ENCODE results near the gene LARP4B. TPM values are rescaled to one million over a fixed set of nuclear protein-coding genes. Genes with fewer than 3 reads are reported as not detected.

LARP4B gene
- polyA plus RNA-seq, 2 of the 4 experiments (the other 2 are of a cell fraction), result 25.5 to 54.2 TPM

- DNase-seq (ENCODE audit: low read depth in 1 of 2, low spot score in 1 of 2), result no peak
- Histone ChIP-seq H3K9me3 (no peaks in the 10 kb centered on the region), H3K4me2 (no peak overlapping the region), H3K4me3 (no peak overlapping the region), H3K4me1 (no peaks in the 10 kb centered on the region), H3K27ac (no peak overlapping the region)
- 95% methylated on average over 34 of the region's 34 CpGs for WGBS (ENCODE audit: missing lambda C conversion rate)
- TF ChIP-seq PBX3 (IDR thresholded peaks at IDR 0.05) (no peak), ELK1 (IDR thresholded peaks at IDR 0.05; ENCODE audit: low read depth, low read length) (no peak), FOSL2 (IDR thresholded peaks at IDR 0.05) (no peak), FOSL2 (CRISPR knock-in tag; IDR thresholded peaks at IDR 0.05) (no peak), MAX (IDR thresholded peaks at IDR 0.05) (no peak), CHD2 (IDR thresholded peaks at IDR 0.05; ENCODE audit: low read length, partially characterized antibody) (no peak), ZC3H11A (IDR thresholded peaks at IDR 0.05) (no peak)
- TF ChIP-seq, protein P1, sequence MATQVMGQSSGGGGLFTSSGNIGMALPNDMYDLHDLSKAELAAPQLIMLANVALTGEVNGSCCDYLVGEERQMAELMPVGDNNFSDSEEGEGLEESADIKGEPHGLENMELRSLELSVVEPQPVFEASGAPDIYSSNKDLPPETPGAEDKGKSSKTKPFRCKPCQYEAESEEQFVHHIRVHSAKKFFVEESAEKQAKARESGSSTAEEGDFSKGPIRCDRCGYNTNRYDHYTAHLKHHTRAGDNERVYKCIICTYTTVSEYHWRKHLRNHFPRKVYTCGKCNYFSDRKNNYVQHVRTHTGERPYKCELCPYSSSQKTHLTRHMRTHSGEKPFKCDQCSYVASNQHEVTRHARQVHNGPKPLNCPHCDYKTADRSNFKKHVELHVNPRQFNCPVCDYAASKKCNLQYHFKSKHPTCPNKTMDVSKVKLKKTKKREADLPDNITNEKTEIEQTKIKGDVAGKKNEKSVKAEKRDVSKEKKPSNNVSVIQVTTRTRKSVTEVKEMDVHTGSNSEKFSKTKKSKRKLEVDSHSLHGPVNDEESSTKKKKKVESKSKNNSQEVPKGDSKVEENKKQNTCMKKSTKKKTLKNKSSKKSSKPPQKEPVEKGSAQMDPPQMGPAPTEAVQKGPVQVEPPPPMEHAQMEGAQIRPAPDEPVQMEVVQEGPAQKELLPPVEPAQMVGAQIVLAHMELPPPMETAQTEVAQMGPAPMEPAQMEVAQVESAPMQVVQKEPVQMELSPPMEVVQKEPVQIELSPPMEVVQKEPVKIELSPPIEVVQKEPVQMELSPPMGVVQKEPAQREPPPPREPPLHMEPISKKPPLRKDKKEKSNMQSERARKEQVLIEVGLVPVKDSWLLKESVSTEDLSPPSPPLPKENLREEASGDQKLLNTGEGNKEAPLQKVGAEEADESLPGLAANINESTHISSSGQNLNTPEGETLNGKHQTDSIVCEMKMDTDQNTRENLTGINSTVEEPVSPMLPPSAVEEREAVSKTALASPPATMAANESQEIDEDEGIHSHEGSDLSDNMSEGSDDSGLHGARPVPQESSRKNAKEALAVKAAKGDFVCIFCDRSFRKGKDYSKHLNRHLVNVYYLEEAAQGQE (IDR thresholded peaks at IDR 0.05), result no peak
- FAIRE-seq, result no peak
- POLR2A ChIA-PET, result no interaction called here
- CTCF ChIA-PET, result interaction anchor here (1.1 to 1.6 kb wide), 3 partner anchors 11 to 304 kb away, joined by 3 to 5 read pairs (median 5); no protein-coding TSS in a partner anchor
- no peak for ATAC-seq
Observed at GRCh38 chr10:814536-815302, 116.8 kb downstream of the LARP4B start.

GRCh38 chr10:813286-813685, 118.2 kb downstream of the LARP4B start:
- DNase-seq (ENCODE audit: low read depth in 1 of 2, low spot score in 1 of 2) (no peak), FAIRE-seq (no peak), ATAC-seq (no peak)
- Histone ChIP-seq H3K27ac (no peak overlapping the region), H3K9me3 (no peaks in the 10 kb centered on the region), H3K4me2 (no peak overlapping the region), H3K4me3 (no peak overlapping the region), H3K4me1 (no peaks in the 10 kb centered on the region)
- ChIA-PET POLR2A (no interaction called here), CTCF (interaction anchor here (0.6 to 1.0 kb wide), 3 partner anchors 23 to 219 kb away, joined by 3 to 6 read pairs (median 3); no protein-coding TSS in a partner anchor)
- TF ChIP-seq MAX (IDR thresholded peaks at IDR 0.05), result no peak
- no peak for TF ChIP-seq RCOR1 (IDR thresholded peaks at IDR 0.05; ENCODE audit: low read depth, low read length)
- TF ChIP-seq MAFK (IDR thresholded peaks at IDR 0.05; ENCODE audit: partially characterized antibody), result peak; percentile 26
- TF ChIP-seq, protein P2, sequence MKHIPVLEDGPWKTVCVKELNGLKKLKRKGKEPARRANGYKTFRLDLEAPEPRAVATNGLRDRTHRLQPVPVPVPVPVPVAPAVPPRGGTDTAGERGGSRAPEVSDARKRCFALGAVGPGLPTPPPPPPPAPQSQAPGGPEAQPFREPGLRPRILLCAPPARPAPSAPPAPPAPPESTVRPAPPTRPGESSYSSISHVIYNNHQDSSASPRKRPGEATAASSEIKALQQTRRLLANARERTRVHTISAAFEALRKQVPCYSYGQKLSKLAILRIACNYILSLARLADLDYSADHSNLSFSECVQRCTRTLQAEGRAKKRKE (CRISPR knock-in tag; IDR thresholded peaks at IDR 0.05; ENCODE audit: low read depth), result no peak
- TF ChIP-seq CHD4 (IDR thresholded peaks at IDR 0.05; ENCODE audit: borderline replicate concordance), result no peak
- TF ChIP-seq, protein P3, sequence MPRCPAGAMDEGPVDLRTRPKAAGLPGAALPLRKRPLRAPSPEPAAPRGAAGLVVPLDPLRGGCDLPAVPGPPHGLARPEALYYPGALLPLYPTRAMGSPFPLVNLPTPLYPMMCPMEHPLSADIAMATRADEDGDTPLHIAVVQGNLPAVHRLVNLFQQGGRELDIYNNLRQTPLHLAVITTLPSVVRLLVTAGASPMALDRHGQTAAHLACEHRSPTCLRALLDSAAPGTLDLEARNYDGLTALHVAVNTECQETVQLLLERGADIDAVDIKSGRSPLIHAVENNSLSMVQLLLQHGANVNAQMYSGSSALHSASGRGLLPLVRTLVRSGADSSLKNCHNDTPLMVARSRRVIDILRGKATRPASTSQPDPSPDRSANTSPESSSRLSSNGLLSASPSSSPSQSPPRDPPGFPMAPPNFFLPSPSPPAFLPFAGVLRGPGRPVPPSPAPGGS (IDR thresholded peaks at IDR 0.05), result no peak
- TF ChIP-seq, protein P4, sequence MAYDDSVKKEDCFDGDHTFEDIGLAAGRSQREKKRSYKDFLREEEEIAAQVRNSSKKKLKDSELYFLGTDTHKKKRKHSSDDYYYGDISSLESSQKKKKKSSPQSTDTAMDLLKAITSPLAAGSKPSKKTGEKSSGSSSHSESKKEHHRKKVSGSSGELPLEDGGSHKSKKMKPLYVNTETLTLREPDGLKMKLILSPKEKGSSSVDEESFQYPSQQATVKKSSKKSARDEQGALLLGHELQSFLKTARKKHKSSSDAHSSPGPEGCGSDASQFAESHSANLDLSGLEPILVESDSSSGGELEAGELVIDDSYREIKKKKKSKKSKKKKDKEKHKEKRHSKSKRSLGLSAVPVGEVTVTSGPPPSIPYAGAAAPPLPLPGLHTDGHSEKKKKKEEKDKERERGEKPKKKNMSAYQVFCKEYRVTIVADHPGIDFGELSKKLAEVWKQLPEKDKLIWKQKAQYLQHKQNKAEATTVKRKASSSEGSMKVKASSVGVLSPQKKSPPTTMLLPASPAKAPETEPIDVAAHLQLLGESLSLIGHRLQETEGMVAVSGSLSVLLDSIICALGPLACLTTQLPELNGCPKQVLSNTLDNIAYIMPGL (CRISPR knock-in tag; IDR thresholded peaks at IDR 0.05; ENCODE audit: borderline replicate concordance), result no peak
- 95% methylated on average over 6 of the region's 6 CpGs for WGBS (ENCODE audit: missing lambda C conversion rate)

All from A549 (cell line).